Esophagus muscularis mucosa (tissue), 4 donors: ENCODE results near the gene ARHGAP32. TPM values are rescaled to one million over a fixed set of nuclear protein-coding genes. Genes with fewer than 3 reads are reported as not detected.

Source experiments
- DNase-seq: peaks from one replicate; pipeline ENCODE4 v3.0.0-alpha.2; 2017; ENCODE audit errors: extremely low spot score
- H3K27ac ChIP-seq, 4 donors: fragments of 200-600 bp; sonication (generic); replicated peaks in 1 of 4; 1 replicate in 3 of 4; 2 replicates in 1 of 4; pipeline ENCODE4 v1.5.1; 2016 to 2019; ENCODE audit warnings: mild to moderate bottlenecking in 1 of 4
- H3K27me3 ChIP-seq, 4 donors: fragments of 200-600 bp; sonication (generic); one replicate each; pipeline versions ENCODE4 v1.5.1 to v1.6.0; 2016 to 2019
- H3K36me3 ChIP-seq, 4 donors: fragments of 200-600 bp; sonication (generic); one replicate each; pipeline ENCODE4 v1.5.1; 2016 to 2019
- H3K4me1 ChIP-seq, 4 donors: fragments of 200-600 bp; sonication (generic); one replicate each; pipeline ENCODE4 v1.5.1; 2016 to 2019
- H3K4me3 ChIP-seq, 4 donors: fragments of 200-600 bp; sonication (generic); 1 replicate in 2 of 4; 2 replicates in 2 of 4; pipeline ENCODE4 v1.5.1; 2016 to 2019; ENCODE audit warnings: mild to moderate bottlenecking in 4 of 4, moderate library complexity in 1 of 4
- H3K9me3 ChIP-seq, 4 donors: fragments of 200-600 bp; sonication (generic); 1 replicate in 3 of 4; 2 replicates in 1 of 4; pipeline ENCODE4 v1.5.1; 2016 to 2019
- EP300 ChIP-seq: sonication (generic); formaldehyde crosslinking; IDR thresholded peaks from one replicate; pipeline ENCODE4 v1.6.1; 2017; ENCODE audit warnings: antibody characterized with exemption
- POLR2A ChIP-seq: fragments of 450-650 bp; IDR thresholded peaks from one replicate; pipeline ENCODE4 v1.6.1; 2017; ENCODE audit warnings: antibody characterized with exemption, moderate library complexity, mild to moderate bottlenecking, low read depth
- POLR2AphosphoS5 ChIP-seq, 2 donors: sonication (generic); formaldehyde crosslinking; IDR thresholded peaks; one replicate each; pipeline ENCODE4 v1.6.1; 2017; ENCODE audit warnings: antibody characterized with exemption in 2 of 2
- WGBS: methylation state at CpG from one replicate; pipeline ENCODE4 v1.1.5; 2018; 5-methylcytosine and 5-hydroxymethylcytosine counted together
- intact Hi-C: fragments of 100-400 bp; cut with DNase I; formaldehyde crosslinking; loops from one replicate; pipeline ENCODE4 v1.15.1; 2023
- total RNA-seq, 4 donors: library from RNA; depleted of rRNA; stranded (reverse); fragments of >200 nt; gene quantifications; one replicate each; pipeline versions ENCODE4 v1.1.0 to v1.2.1, GENCODE V29; 2016
- TF ChIP-seq, protein P1 (sequence below), 3 experiments: fragments of 200-600 bp in 2 of 3; fragments of 450-650 bp in 1 of 3; sonication (generic) in 2 of 3; IDR thresholded peaks; one replicate each; pipeline ENCODE4 v1.5.1; 2017 to 2019; ENCODE audit warnings: antibody characterized with exemption in 3 of 3, mild to moderate bottlenecking in 2 of 3, moderate library complexity in 1 of 3

The ARHGAP32 gene
- total RNA-seq, 4 donors from 2014 or later = 11.9 to 17.0 (median 15.8) TPM

DNA sequence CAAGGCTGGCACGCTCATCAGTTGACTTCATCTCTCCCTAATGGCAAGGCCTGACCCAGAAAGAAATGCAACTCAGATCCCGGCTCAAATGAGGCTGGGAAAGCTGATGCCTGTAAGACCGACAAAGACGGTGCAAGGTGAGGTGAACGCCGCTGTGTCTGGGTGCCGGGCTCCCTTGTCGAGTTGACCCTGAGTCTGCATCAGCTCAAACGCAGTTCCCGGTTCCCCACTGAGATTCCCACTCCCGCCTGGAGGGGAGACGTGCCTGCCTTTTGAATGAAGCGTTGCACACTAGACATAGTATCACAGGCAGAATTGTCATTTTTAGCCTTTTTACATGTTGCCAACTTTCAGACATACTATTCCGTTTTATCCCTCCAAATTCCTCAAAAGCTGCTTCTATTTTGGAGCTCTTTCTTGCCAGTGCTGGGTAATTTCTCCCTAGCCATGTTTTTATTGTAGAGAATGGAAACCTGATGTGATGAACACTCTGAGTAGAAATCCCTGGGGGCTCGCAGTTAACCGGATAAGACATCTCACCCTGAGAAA is 248.6 kb downstream of the ARHGAP32 start:
- TF ChIP-seq, protein P1, sequence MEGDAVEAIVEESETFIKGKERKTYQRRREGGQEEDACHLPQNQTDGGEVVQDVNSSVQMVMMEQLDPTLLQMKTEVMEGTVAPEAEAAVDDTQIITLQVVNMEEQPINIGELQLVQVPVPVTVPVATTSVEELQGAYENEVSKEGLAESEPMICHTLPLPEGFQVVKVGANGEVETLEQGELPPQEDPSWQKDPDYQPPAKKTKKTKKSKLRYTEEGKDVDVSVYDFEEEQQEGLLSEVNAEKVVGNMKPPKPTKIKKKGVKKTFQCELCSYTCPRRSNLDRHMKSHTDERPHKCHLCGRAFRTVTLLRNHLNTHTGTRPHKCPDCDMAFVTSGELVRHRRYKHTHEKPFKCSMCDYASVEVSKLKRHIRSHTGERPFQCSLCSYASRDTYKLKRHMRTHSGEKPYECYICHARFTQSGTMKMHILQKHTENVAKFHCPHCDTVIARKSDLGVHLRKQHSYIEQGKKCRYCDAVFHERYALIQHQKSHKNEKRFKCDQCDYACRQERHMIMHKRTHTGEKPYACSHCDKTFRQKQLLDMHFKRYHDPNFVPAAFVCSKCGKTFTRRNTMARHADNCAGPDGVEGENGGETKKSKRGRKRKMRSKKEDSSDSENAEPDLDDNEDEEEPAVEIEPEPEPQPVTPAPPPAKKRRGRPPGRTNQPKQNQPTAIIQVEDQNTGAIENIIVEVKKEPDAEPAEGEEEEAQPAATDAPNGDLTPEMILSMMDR (IDR thresholded peaks at IDR 0.05) = no peak
- TF ChIP-seq EP300 (no peak), POLR2A (no peak), POLR2AphosphoS5 (IDR thresholded peaks at IDR 0.05) (no peak)
- H3K4me1 ChIP-seq = no peaks in the 10 kb centered on the region
- intact Hi-C loops = no loop called here
- DNase-seq = no peak
- 72% methylated on average over 16 of the region's 16 CpGs for WGBS
- peaks cover 0 to 30% (median 0%) of the 10 kb centered on the region in 4 donors for H3K27me3 ChIP-seq
- no peaks in the 10 kb centered on the region for H3K9me3 ChIP-seq
- no peak overlapping the region for H3K27ac ChIP-seq
- H3K4me3 ChIP-seq = no peak overlapping the region
- H3K36me3 ChIP-seq = no peaks in the 10 kb centered on the region

DNA sequence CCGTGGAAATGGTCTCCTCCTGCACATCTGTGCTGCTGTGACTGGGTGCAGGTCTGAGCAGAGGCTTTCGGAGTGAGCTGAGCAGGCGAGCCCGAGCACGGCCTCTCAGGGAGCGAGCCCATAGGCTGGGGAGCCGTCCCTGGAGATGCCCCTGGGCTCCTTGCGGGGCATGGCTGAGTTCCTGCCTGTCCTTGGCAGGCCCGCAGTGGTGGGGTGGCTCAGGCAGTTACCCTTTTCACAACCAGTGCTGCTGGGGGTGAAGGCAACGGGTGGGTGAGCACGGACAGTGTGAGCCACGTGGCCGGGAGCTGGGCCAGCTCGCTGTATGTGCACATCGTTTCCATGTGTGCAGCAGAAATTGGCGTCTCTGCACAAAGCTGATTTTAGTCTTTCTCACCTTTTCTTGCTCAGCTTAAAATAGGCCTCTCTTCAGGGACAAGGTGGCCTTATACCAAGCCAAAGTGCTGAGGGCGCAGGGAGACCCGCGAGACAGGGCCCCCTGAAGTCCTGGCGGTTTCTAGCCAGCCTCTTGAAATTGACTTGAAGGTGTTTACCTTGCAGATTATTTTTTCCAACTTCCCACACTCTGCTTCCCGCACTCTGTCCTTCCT is 249.2 kb downstream of the ARHGAP32 start, which contains the start of gene TP53AIP1:
TSS of gene TP53AIP1 (minus strand) at position 55 of the 611 bp plus-strand sequence. CDS start 5,053 bp downstream, outside the sequence.
- Histone ChIP-seq H3K4me3 (no peak within 1 kb of the TSS), H3K27ac (no peak within 1 kb of the TSS), H3K4me1 (no peaks in the 10 kb centered on the region), H3K9me3 (no peaks in the 10 kb centered on the region), H3K36me3 (no peaks in the 10 kb centered on the region), H3K27me3 (peaks cover 0 to 26% (median 0%) of the 10 kb centered on the region in 4 donors)
- DNase-seq = no peak
- intact Hi-C loops = no loop called here
- TF ChIP-seq, protein P1 (IDR thresholded peaks at IDR 0.05) = no peak
- no peak for TF ChIP-seq POLR2A
- TF ChIP-seq EP300 = no peak
- no peak for TF ChIP-seq POLR2AphosphoS5 (IDR thresholded peaks at IDR 0.05)
- WGBS = 85% methylated on average over 12 of the region's 21 CpGs

DNA sequence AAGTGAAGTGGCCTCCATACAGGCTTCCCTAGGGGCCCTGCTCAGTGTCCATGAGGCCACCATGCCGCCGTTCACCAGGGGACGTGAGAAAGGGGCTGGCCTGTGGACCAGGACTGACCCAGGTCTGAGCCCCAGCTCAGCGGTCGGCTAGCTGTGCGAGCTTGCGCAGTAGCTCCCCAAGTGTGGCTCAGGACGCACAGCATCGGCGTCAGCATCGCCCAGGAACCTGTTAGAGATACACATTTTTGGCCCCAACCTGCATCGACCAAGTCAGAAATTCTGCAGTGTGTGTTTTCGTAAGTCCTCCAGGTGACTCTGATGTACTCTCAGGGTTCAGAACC is 249.9 kb downstream of the ARHGAP32 start:
- Histone ChIP-seq H3K27me3 (peaks cover 0 to 26% (median 0%) of the 10 kb centered on the region in 4 donors), H3K36me3 (no peaks in the 10 kb centered on the region), H3K4me3 (no peak overlapping the region), H3K4me1 (no peaks in the 10 kb centered on the region), H3K9me3 (no peaks in the 10 kb centered on the region), H3K27ac (no peak overlapping the region)
- no peak for TF ChIP-seq POLR2AphosphoS5 (IDR thresholded peaks at IDR 0.05)
- TF ChIP-seq POLR2A = no peak
- TF ChIP-seq EP300 = no peak
- TF ChIP-seq, protein P1 (IDR thresholded peaks at IDR 0.05) = no peak
- DNase-seq = no peak
- 97% methylated on average over 7 of the region's 13 CpGs for WGBS
- intact Hi-C loops = no loop called here

DNA sequence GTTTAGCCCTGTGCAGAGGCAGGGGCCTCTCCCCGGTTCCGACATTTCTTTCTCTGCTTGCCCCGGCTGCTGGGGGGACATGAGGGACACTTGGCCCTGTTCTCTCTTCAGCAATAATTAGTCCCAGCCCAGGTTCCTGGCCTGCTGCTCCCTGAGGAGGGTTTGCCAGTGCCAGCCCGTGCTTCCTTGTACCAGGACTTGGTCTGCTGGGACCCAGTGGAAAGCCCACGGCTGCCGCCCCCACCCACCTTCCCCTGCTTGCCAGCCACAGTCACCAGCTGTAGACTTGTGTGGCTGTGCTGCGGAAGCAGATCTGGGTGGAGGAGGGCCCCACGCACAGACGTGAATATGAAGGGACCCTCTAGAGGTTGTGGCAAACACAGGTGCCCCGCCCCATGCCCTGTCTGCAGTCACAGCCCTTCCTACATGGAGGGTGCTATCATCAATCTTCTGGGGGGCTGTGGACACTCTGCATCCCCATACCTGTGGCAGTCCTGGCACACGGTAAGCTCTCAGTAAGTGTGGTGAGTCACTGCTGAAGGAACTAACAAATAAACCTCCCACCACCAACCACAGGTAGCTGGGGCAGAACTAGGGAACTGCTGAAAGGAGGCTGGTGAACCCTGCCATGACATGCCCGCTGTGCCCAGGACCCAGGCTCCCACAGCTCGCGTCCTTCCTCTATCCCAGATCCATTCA is 250.4 kb downstream of the ARHGAP32 start:
- DNase-seq = no peak
- intact Hi-C loops = no loop called here
- Histone ChIP-seq H3K4me1 (no peaks in the 10 kb centered on the region), H3K4me3 (no peak overlapping the region), H3K9me3 (no peaks in the 10 kb centered on the region), H3K27ac (no peak overlapping the region), H3K36me3 (no peaks in the 10 kb centered on the region), H3K27me3 (peaks cover 0 to 26% (median 0%) of the 10 kb centered on the region in 4 donors)
- 86% methylated on average over 5 of the region's 14 CpGs for WGBS
- TF ChIP-seq, protein P1 (IDR thresholded peaks at IDR 0.05) = no peak
- TF ChIP-seq POLR2A = no peak
- TF ChIP-seq EP300 = no peak
- TF ChIP-seq POLR2AphosphoS5 (IDR thresholded peaks at IDR 0.05) = no peak
